ENCODE measurements around the gene PTPRN. TPM values are rescaled to one million over a fixed set of nuclear protein-coding genes. Genes with fewer than 3 reads are reported as not detected.
"Not testable (repeated sequence)": the region's sequence is repeated elsewhere in the genome, so short reads cannot be mapped to it uniquely, and the experiment has no call there.

PTPRN gene
- total RNA-seq, 2 experiments from 2014 or later = 0.16 TPM; not detected in 1

GRCh38 chr2:219261024-219261855 lies 48.0 kb downstream of the PTPRN start:
- peaks cover 4% of the 10 kb centered on the region for H3K4me1 Mint-ChIP-seq (ENCODE audit: low read depth)
- H3K36me3 Mint-ChIP-seq (ENCODE audit: low read depth) = no peaks in the 10 kb centered on the region
- H3K27ac Mint-ChIP-seq = no peak overlapping the region
- POLR2A ChIA-PET = interaction anchor here (1.0 to 1.4 kb wide), 4 partner anchors 8 to 61 kb away, joined by 3 to 6 read pairs (median 4); partner anchors contain the start of genes ANKZF1, ATG9A and TUBA4B
- peaks cover 15% of the 10 kb centered on the region for H3K27me3 Mint-ChIP-seq (ENCODE audit: low read depth)
- no peaks in the 10 kb centered on the region for H3K9me3 Mint-ChIP-seq (ENCODE audit: insufficient read depth)
- DNase-seq (no peak), ATAC-seq (no peak)
- CTCF ChIA-PET = interaction anchor here (0.7 to 3.6 kb wide), 9 partner anchors 13 to 172 kb away, joined by 3 to 23 read pairs (median 3); partner anchors contain the start of genes DNAJB2 and NHEJ1
- no peak overlapping the region for H3K4me3 Mint-ChIP-seq

DNA sequence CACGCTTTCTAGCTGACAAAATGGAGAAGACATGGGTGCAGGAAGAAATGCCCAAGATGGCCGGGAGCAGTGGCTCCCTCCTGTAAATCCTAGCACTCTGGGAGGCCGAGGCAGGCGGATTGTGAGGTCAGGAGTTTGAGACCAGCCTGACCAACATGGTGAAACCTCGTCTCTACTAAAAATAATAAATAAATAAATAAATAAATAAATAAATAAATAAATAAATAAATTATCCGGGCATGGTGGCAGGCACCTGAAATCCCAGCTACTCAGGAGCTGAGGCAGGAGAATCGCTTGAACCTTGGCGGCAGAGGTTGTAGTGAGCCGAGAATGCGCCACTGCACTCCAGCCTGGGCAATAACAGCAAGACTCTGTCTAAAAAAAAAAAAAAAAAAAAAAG lies 50.3 kb downstream of the PTPRN start:
- POLR2A ChIA-PET = interaction anchor here (0.8 to 1.0 kb wide), 2 partner anchors 11 to 14 kb away, joined by 3 read pairs; partner anchors contain the start of genes GLB1L and STK16
- Mint-ChIP-seq H3K27me3 (ENCODE audit: low read depth) (peaks cover 15% of the 10 kb centered on the region), H3K4me1 (ENCODE audit: low read depth) (peaks cover 12% of the 10 kb centered on the region)
- CTCF ChIA-PET = interaction anchor here (1.1 to 5.8 kb wide), 4 partner anchors 18 to 88 kb away, joined by 4 to 60 read pairs (median 6); partner anchors contain the start of gene DNAJB2
- H3K36me3 Mint-ChIP-seq (ENCODE audit: low read depth); DNase-seq; H3K4me3 Mint-ChIP-seq; ATAC-seq; H3K27ac Mint-ChIP-seq; H3K9me3 Mint-ChIP-seq (ENCODE audit: insufficient read depth): not testable (repeated sequence)

DNA sequence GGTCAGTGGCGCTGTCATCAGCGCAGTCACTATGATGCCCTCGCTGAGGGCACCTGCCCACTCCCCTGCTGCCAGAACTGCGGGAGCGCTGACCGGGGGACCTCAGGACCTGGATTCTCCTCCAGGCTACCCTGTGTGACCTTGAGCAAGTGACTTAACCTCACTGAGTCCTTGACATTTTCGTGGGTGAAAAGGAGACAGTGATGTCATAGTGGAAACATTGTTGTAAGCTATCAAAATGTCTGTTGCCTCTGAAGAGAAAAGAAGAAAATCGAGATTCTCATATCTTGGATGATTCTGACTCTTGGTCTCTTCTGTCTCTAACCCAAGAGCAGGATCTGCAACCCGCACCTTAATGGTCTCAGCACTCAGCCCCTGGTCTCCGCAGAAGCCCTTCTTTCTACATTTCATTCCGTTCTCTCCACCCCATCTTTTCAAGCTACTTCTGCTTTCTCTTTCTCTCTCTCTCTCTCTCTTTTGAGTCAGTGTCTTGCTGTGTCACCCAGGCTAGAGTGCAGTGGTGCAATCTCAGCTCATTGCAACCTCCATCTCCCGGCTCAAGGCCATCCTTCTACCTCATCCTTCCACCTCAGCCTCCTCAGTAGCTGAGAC lies 54.5 kb downstream of the PTPRN start:
- ATAC-seq (peak; percentile 12), DNase-seq (peak; percentile 50)
- Mint-ChIP-seq H3K9me3 (ENCODE audit: insufficient read depth) (no peaks in the 10 kb centered on the region), H3K27ac (peak overlapping the region; percentile 87), H3K4me3 (peak overlapping the region; percentile 99), H3K4me1 (ENCODE audit: low read depth) (peaks cover 37% of the 10 kb centered on the region), H3K27me3 (ENCODE audit: low read depth) (peaks cover 5% of the 10 kb centered on the region), H3K36me3 (ENCODE audit: low read depth) (peaks cover 32% of the 10 kb centered on the region)
- ChIA-PET CTCF (interaction anchor here (0.6 to 6.2 kb wide), 20 partner anchors 9 to 96 kb away, joined by 3 to 79 read pairs (median 5); partner anchors contain the start of genes ABCB6, ANKZF1, ATG9A and DNAJB2), POLR2A (interaction anchor here (0.6 to 4.6 kb wide), 18 partner anchors 9 to 848 kb away, joined by 3 to 77 read pairs (median 6); partner anchors contain the start of genes ABCB6, ANKZF1, ATG9A and CNPPD1)

DNA sequence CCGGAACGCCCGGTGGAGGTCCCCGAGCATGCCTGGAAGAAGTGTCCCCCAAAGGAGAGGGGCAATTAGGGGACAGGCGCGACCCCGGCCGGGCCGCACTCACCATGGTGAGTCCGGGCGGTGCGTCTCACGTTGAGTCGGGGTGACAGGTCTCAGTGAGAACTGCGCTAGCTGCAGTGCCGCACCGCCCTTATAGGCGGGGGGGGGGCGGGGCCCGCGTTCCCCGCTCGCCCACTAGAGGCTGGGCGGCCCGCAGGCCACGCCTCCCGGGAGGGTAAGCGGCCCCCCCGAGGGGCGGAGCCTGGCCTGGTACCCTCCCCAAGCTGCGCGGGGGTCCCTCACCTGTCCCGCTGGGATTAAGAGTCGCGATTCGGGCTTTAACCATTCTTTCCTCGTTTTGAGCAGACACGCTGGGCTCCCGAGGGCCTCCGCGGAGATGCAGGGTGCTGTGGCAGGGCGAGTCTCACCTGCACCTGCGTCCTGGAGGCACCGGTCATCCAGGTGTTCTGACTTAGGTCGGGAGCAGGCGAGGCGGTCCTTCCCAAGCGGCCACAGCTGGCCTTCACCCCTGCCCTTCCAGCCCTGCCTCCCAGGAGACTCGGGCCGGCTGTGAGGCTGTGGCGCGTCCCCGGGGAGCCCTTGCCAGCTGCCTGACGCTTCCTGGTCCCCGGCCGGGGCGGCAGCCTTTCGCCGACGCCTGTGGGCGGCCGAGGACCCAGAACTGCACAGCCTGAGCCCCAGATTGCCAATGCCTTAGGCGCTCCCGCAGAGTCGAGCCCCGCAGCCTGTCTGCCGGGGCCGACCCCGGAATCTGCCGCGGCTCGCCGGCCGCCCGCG lies 55.2 kb downstream of the PTPRN start, which contains the start of gene TUBA4A:
TSS of gene TUBA4A (minus strand) at position 166 of the 837 bp plus-strand sequence. CDS start at position 106, 60 bp downstream.
- DNase-seq (peak; percentile 91), ATAC-seq (peak; percentile 80)
- Mint-ChIP-seq H3K27me3 (ENCODE audit: low read depth) (no peaks in the 10 kb centered on the region), H3K27ac (peak within 1 kb of the TSS; percentile 100), H3K36me3 (ENCODE audit: low read depth) (peaks cover 40% of the 10 kb centered on the region), H3K4me3 (peak within 1 kb of the TSS; percentile 99), H3K4me1 (ENCODE audit: low read depth) (peaks cover 44% of the 10 kb centered on the region), H3K9me3 (ENCODE audit: insufficient read depth) (no peaks in the 10 kb centered on the region)
- POLR2A ChIA-PET = interaction anchor here (0.6 to 4.6 kb wide), 25 partner anchors 8 to 847 kb away, joined by 3 to 77 read pairs (median 5); partner anchors contain the start of genes ABCB6, ANKZF1, ATG9A and CNPPD1
- CTCF ChIA-PET = interaction anchor here (0.9 to 6.2 kb wide), 17 partner anchors 9 to 95 kb away, joined by 3 to 79 read pairs (median 6); partner anchors contain the start of genes ABCB6, ANKZF1, ATG9A and DNAJB2

DNA sequence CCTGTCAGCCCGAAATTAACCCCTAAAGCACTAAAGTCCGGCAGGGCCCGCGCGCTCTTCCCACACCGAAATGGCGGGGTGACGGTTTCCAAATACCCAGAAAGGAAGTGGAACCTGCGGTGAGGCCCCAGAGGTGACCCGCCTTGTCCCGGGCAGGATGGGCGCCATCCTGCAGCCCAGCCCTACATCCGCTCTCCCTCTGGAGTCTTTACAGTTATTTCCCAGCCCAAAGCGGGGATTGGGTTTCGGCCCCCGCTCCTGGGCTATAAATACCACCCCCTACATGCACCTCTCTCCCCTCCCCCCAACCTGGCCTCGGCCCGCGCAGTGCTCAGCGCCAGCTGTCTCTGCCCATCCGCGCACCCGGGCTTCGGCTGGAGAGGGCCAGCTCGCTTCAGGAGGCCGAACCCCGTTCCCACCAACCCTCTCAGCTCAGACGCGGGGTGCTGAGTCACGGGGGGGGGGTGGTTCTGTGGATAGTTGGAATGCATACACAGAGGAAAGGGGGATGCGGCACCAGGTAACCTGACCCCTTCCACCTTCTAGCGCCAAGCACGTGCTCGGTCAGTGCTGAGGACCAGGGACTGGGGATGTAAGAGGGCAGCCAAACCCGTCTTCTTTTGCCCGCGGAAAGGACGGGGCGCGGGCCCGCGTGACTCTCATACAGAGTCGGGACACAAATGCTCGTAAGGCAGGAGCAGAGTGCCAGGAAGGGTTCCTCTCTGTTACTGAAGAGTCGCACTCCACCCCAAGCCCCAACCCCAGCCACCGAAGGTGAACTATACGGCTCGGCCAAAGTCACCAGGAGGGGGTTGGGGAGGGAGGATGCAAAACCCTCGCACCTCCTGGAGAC lies 56.1 kb downstream of the PTPRN start, which contains the start of gene TUBA4B:
TSS of gene TUBA4B (plus strand) at position 344 of the 853 bp plus-strand sequence. CDS start at position 509, 165 bp downstream.
- CTCF ChIA-PET = interaction anchor here (0.9 to 6.2 kb wide), 12 partner anchors 8 to 94 kb away, joined by 3 to 79 read pairs (median 10); partner anchors contain the start of genes ABCB6, ANKZF1, ATG9A and DNAJB2
- DNase-seq (peak; percentile 79), ATAC-seq (peak; percentile 41)
- H3K9me3 Mint-ChIP-seq (ENCODE audit: insufficient read depth) = no peaks in the 10 kb centered on the region
- H3K36me3 Mint-ChIP-seq (ENCODE audit: low read depth) = peaks cover 48% of the 10 kb centered on the region
- H3K4me3 Mint-ChIP-seq = peak within 1 kb of the TSS; percentile 99
- no peaks in the 10 kb centered on the region for H3K27me3 Mint-ChIP-seq (ENCODE audit: low read depth)
- H3K27ac Mint-ChIP-seq = peak within 1 kb of the TSS; percentile 100
- H3K4me1 Mint-ChIP-seq (ENCODE audit: low read depth) = peaks cover 52% of the 10 kb centered on the region
- POLR2A ChIA-PET = interaction anchor here (0.7 to 4.6 kb wide), 23 partner anchors 8 to 135 kb away, joined by 3 to 77 read pairs (median 6); partner anchors contain the start of genes ABCB6, ANKZF1, ATG9A and CNPPD1

DNA sequence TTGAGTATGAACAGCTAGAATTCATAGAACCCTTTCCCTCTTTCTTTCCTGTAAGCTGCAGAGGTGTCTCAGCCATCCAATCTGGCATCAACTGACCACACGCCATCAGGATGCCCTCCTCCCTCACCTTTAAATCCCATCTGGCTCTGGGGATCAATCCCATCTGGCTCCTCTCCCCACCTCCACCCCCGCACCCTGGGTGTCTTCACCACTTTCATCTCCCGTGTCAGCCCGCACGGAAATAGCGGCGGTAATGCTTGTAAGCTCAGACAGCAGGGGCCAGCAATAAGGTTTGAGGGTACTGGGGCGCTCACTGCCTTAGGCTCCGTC lies 56.7 kb downstream of the PTPRN start:
- Mint-ChIP-seq H3K27me3 (ENCODE audit: low read depth) (no peaks in the 10 kb centered on the region), H3K4me1 (ENCODE audit: low read depth) (peaks cover 58% of the 10 kb centered on the region), H3K4me3 (peak overlapping the region; percentile 99), H3K36me3 (ENCODE audit: low read depth) (peaks cover 54% of the 10 kb centered on the region), H3K9me3 (ENCODE audit: insufficient read depth) (no peaks in the 10 kb centered on the region), H3K27ac (peak overlapping the region; percentile 100)
- ChIA-PET POLR2A (interaction anchor here (0.7 to 4.6 kb wide), 17 partner anchors 7 to 80 kb away, joined by 3 to 77 read pairs (median 6); partner anchors contain the start of genes ABCB6, ANKZF1, ATG9A and CNPPD1), CTCF (interaction anchor here (0.9 to 6.2 kb wide), 7 partner anchors 23 to 93 kb away, joined by 3 to 79 read pairs (median 10); partner anchors contain the start of genes ANKZF1, ATG9A, DNAJB2 and SLC23A3)
- ATAC-seq (peak; percentile 2), DNase-seq (no peak)

DNA sequence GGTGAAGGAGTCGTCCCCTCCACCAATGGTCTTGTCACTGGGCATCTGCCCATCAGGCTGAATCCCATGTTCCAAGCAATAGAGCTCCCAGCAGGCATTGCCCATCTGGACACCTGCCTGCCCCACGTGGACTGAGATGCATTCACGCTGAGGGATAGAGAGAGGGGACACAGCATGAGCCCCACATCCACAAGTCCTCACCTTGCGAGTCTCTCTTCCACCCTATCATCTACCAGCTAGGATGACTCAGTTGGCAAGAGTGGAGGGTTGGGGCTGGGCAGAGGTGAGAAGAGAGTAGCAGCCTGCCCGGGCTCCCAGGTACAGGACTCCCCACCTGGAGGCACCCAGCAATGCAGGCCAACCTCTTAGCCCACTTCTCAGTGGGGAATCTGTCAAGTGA lies 57.1 kb downstream of the PTPRN start:
- peaks cover 58% of the 10 kb centered on the region for H3K36me3 Mint-ChIP-seq (ENCODE audit: low read depth)

DNA sequence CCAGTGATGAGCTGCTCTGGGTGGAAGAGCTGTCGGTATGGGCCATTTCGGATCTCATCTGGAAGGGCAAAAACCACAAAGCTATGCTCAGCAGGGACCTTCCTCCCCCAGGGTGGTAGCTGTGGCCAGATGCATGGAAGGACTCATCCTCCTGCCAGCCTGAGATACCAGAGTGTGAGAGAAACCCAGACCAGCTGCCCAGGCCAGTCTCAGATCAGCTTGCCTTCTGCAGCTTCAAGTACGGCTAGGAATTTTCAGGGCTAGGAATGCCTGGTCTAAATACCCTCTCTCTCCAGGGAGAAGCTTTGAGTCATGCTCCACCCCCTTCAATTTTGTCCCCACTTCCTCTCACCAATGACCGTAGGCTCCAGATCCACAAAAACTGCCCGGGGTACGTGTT lies 57.5 kb downstream of the PTPRN start:
- Mint-ChIP-seq H3K27me3 (ENCODE audit: low read depth) (no peaks in the 10 kb centered on the region), H3K9me3 (ENCODE audit: insufficient read depth) (no peaks in the 10 kb centered on the region), H3K27ac (peak overlapping the region; percentile 100), H3K36me3 (ENCODE audit: low read depth) (peaks cover 63% of the 10 kb centered on the region), H3K4me1 (ENCODE audit: low read depth) (peaks cover 67% of the 10 kb centered on the region), H3K4me3 (peak overlapping the region; percentile 99)
- ChIA-PET POLR2A (interaction anchor here (0.7 to 4.6 kb wide), 5 partner anchors 10 to 75 kb away, joined by 3 to 77 read pairs (median 8); partner anchors contain the start of genes ANKZF1, ATG9A, CNPPD1 and DNAJB2), CTCF (interaction anchor here (0.8 to 6.2 kb wide), 6 partner anchors 22 to 81 kb away, joined by 3 to 79 read pairs (median 10); partner anchors contain the start of genes ANKZF1, ATG9A, DNAJB2 and SLC23A3)
- DNase-seq (no peak), ATAC-seq (no peak)

More for the DNA sequence above, 57.1 kb downstream of the PTPRN start:
- Mint-ChIP-seq H3K9me3 (ENCODE audit: insufficient read depth) (no peaks in the 10 kb centered on the region), H3K27ac (peak overlapping the region; percentile 100), H3K4me1 (ENCODE audit: low read depth) (peaks cover 63% of the 10 kb centered on the region), H3K27me3 (ENCODE audit: low read depth) (no peaks in the 10 kb centered on the region), H3K4me3 (peak overlapping the region; percentile 99)
- ChIA-PET CTCF (interaction anchor here (0.9 to 6.2 kb wide), 7 partner anchors 22 to 93 kb away, joined by 4 to 79 read pairs (median 10); partner anchors contain the start of genes ANKZF1, ATG9A, DNAJB2 and SLC23A3), POLR2A (interaction anchor here (0.7 to 4.6 kb wide), 13 partner anchors 10 to 75 kb away, joined by 3 to 77 read pairs (median 6); partner anchors contain the start of genes ABCB6, ANKZF1, ATG9A and CNPPD1)
- DNase-seq = peak; percentile 46
- no peak for ATAC-seq

GRCh38 chr2:219250049-219250781 lies 59.0 kb downstream of the PTPRN start:
- ATAC-seq = no peak

More at GRCh38 chr2:219250049-219250781, 59.0 kb downstream of the PTPRN start:
- H3K4me1 Mint-ChIP-seq (ENCODE audit: low read depth) = peaks cover 75% of the 10 kb centered on the region
- H3K27me3 Mint-ChIP-seq (ENCODE audit: low read depth) = no peaks in the 10 kb centered on the region
- ChIA-PET POLR2A (interaction anchor here (0.6 to 3.6 kb wide), 9 partner anchors 10 to 90 kb away, joined by 3 to 30 read pairs (median 3); partner anchors contain the start of genes ANKZF1, ATG9A, CNPPD1 and DNAJB2), CTCF (interaction anchor here (0.7 to 6.3 kb wide), 9 partner anchors 11 to 540 kb away, joined by 3 to 65 read pairs (median 6); partner anchors contain the start of genes ANKZF1, ATG9A and DNAJB2)
- H3K4me3 Mint-ChIP-seq = peak overlapping the region; percentile 99
- H3K27ac Mint-ChIP-seq = peak overlapping the region; percentile 100
- peaks cover 71% of the 10 kb centered on the region for H3K36me3 Mint-ChIP-seq (ENCODE audit: low read depth)
- no peaks in the 10 kb centered on the region for H3K9me3 Mint-ChIP-seq (ENCODE audit: insufficient read depth)
- DNase-seq = peak; percentile 34

All from activated CD8-positive, alpha-beta T cell treated with anti-CD3 and anti-CD28 coated beads, Interleukin-2, amount 10 ng/mL, durations not matched to agents 7 days and 5 days (primary cell).